Fibroblast of peridontal ligament (primary cell): ENCODE results near the gene ADRB2.
A peak's percentile ranks its signal among the peaks of the same experiment; 100 is the strongest.

Experiments
- DNase-seq: peaks from one replicate; pipeline ENCODE4 v3.0.0-alpha.2; 2010; ENCODE audit errors: extremely low read depth

ADRB2 gene

GRCh38 chr5:148831590-148832565 lies 5.5 kb downstream of the ADRB2 start:
- no peak for DNase-seq

GRCh38 chr5:148833122-148833521 lies 6.7 kb downstream of the ADRB2 start:
- no peak for DNase-seq

GRCh38 chr5:148833925-148834324 lies 7.5 kb downstream of the ADRB2 start:
- no peak for DNase-seq

GRCh38 chr5:148834689-148835088 lies 8.3 kb downstream of the ADRB2 start:
- DNase-seq, result no peak

GRCh38 chr5:148836272-148837250 lies 10.2 kb downstream of the ADRB2 start:
- DNase-seq, result no peak

DNA sequence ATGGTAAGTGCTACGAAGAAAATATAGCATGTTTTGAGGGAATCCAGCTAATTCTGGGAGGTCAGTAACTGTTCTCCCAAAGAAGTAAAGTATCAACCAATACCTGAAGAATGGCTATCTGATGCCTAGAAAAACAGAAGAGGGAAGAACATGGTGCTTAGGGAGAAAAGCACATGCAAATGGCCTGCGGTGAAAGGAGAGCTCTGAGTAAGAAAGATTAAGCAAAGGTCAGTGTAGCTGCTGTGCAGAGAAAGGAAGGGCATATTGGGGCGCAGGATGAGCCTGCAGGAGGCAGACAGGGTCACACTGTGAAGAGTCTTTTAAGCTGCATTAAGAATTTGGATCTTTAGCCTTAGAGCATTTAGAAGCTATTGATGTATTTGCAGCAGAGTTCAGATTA lies 11.0 kb downstream of the ADRB2 start:
- no peak for DNase-seq

DNA sequence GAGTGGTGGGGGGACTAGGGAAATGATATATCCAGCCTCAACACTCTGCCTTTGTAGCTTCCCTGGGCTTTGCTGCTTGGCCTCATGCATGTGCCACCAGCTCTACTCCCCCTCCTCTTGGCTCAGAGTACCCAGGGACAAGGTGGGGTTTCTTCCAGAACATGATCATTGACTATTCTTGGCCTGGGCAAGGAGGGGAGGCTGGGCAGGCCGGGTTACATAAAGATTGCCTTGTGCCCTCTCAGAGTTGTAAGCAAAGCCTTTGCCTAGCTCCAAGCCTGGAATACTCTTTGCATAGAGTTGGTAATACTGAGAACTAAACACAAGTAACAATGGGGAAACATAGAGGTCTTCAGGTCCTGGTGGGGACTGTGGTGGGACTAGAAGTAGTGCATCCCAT lies 11.9 kb downstream of the ADRB2 start:
- DNase-seq, result no peak

- DNase-seq, result no peak
These were observed 13.5 kb downstream of the ADRB2 start for GRCh38 chr5:148839960-148840359.

- DNase-seq, result peak; percentile 51
These were observed 14.1 kb downstream of the ADRB2 start for GRCh38 chr5:148840531-148840930.

- DNase-seq, result no peak
These were observed 15.1 kb downstream of the ADRB2 start for GRCh38 chr5:148841519-148841918.

- no peak for DNase-seq
These were observed 15.8 kb downstream of the ADRB2 start for GRCh38 chr5:148842161-148842560.

DNA sequence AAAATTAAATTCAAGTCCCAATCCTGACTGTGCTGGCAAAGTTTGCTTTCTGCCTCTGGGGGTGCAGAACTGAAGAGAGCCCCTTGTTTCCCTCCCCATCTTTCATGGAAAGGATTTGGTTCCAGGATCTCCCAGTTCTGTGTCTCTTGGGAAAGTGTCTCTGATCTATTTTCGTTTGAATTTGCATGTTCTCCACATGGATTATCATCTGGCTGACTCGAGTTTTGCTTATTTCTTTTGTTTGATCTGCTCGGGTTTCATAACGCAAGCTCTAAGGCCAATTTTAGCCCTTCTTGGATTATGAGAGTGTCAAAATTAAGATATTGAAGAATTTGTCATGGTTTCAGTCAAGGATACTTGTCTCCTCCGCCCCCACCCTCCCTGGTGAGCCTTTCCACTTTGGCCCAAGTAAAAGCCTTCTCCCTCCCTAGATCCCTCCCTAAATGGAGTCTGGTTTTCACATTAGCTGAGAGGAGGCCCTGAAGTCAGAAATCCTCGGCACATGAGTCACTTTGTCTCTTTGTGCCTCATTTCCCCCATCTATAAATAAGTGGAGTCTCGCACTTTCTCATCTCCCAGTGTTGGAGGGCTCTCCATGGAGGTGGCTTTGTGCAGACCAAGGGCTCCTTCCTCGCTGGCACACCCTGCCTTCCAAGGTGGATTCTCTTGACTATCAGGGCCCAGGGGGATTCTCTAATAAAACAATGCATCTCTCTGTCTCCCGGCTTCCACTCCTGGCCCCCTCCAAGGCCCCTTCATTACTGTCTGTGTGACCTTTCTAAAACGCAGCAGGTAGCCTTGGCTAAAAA lies 17.3 kb downstream of the ADRB2 start:
- peak; percentile 58 for DNase-seq

- no peak for DNase-seq
These were observed 18.2 kb downstream of the ADRB2 start for GRCh38 chr5:148844433-148845280.

DNA sequence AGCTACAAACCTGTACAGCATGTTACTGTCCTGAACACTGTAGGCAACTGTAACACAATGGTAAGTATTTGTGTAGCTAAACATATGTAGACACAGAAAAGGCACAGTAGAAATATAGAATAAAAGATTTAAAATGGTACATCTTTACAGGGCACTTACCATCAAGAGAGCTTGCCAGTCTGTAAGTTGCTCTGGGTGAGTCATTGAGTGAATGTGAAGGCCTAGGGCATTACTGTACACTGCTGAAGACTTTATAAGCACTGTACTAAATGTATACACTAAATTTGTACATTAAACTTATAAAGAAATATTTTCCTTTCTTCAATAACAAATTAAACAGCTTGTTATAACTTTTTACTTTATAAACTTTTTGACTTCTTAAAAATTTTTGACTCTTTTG lies 20.5 kb downstream of the ADRB2 start:
- DNase-seq, result peak; percentile 44

DNA sequence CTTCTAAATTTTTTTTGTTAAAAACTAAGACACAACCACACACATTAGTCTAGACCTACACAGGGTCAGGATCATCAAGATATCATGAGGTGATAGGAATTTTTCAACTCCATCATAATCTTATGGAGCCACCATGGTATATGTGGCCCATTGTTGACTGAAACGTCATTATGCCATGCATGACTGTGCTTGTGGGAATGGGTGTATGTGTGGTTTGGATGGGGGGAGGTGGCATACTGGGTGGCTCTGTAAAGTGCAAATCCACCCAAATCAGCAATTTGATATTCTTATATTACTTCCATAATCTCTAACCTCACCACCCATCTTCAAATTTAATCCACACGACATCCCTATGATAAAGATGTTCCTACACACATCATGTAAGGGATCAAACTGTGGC lies 21.0 kb downstream of the ADRB2 start:
- DNase-seq, result no peak

GRCh38 chr5:148848393-148849031 lies 22.1 kb downstream of the ADRB2 start:
- no peak for DNase-seq

DNA sequence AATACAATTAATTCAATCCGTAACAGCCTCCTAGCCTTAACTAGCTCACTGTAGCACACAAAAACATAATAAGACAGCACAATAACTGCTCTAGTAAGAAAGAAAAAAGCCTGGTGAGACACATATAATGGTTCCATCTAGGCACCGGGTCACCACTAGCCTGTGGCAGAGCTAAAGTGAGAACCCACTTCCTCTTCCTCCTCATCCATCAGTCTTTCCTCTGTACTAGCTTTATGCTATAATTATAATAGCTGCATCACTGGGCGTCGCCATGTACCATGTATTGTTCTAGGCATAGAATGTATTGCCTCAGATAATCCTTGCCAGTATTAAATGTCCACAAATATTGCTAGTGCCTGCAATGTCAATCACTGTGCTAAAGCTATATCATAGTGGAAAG lies 23.1 kb downstream of the ADRB2 start:
- no peak for DNase-seq

GRCh38 chr5:148850836-148851235 lies 24.4 kb downstream of the ADRB2 start:
- no peak for DNase-seq

- DNase-seq, result no peak
These were observed 27.5 kb downstream of the ADRB2 start for GRCh38 chr5:148853868-148854267.
